GM18526 (cell line): ENCODE results near the gene PIGQ.

Experiments
- POLR2A ChIP-seq: IDR thresholded peaks from 3 replicates; pipeline ENCODE4 v1.6.1; 2011; ENCODE audit not compliant: insufficient read length; ENCODE audit errors: extremely low read depth

The PIGQ gene

DNA sequence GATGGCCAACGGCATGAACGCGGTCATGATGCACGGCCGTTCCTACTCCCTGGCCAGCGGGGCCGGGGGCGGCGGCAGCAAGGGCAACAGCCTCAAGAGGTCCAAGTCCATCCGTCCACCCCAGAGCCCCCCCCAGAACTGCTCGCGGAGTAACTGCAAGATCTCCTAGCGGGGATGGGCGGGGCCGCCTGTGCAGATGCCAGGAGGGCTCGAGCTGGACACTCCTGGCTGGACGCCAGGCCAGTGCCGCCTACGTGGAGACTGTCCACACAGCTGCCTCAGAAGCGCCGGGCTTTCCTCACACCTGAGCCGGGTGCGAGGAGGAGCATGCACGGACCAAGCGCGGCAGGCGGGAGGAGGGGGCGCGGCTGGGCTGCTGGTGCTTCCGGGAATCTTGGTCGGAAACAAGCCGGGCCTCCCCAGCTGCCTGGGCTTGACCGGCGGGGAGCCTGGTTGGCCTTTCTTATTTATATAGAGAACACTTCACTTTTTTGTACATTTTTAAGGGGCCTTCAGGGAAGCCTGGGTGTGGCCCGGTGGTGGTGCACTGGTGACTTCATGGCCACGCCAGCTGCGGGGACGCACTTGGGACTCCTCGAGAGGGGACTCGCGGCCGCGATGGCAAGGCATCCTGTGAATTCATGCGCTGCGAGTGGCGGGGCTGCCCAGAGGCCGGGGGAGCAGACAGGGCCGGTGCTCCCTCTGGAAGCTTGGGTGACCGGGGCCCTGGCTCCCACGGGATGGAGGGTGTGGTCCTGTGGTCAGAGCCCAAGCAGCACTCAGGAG is 57.9 kb downstream of the PIGQ start:
- no peak for TF ChIP-seq POLR2A

DNA sequence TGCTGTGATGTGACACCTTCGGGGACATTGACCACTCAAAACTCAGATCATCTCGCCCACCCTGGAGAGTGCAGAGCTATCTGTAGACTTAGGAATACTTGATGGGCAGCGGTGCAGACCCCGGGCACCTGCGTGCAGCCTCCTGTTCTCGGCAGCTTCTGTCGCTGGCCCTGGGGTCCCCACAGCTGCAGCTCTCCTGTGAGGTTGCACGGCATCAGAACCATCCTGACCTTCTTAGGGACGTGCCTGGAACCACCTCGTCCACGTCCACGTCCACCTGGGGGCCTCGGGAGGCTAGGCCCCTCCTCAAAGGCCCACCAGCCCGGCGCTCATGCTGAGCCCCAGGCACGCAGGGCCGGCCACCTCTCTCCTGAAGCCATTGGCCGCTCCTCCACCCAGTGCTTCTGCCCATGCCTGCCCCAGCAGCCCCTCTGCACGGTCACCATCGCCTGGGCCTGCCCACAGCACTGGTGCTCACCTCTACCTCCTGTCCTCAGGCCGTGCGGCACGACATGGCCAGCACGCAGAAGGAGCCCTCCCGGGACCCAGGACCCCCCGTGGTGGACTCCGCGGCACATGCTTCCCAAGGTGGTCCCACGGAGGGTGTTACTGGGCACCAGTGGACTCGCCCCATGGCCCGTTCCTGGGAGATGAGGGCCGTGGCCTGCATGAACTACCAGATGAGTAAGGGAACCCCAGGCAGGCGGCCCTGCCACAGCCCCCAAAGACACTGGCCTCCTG is 58.7 kb downstream of the PIGQ start:
- no peak for TF ChIP-seq POLR2A

DNA sequence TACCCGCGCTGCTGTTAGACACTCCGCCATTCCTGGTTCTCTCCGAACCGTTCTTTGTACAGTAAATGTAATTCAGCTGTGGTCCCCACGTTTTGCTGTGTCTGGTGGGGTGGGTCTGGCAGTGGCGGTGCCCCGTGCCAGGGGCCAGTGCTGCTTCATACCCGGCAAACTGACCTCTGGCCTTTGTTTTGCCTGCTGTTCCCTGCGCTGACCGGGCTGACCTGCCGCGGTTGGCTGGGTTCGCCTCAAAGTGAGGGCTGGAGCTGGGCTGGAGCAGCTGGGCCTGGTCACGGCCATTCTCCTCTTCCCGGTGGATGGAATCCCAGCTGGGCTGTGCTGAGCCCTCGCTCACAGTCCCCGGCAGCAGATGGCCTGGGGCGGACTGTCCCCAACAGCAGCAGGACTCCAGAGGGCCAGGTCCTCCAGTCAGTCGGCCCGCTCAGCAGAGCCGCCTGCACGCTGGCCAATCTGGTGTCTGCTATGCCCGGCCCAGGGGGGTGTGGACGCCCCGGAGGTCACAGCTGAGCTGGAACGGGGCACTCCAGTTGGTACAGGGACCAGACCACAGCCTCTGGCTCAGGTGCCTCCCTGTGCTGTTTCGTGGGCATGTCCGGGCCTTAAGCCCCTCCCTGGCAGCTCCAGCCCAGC is 59.5 kb downstream of the PIGQ start:
- no peak for TF ChIP-seq POLR2A

DNA sequence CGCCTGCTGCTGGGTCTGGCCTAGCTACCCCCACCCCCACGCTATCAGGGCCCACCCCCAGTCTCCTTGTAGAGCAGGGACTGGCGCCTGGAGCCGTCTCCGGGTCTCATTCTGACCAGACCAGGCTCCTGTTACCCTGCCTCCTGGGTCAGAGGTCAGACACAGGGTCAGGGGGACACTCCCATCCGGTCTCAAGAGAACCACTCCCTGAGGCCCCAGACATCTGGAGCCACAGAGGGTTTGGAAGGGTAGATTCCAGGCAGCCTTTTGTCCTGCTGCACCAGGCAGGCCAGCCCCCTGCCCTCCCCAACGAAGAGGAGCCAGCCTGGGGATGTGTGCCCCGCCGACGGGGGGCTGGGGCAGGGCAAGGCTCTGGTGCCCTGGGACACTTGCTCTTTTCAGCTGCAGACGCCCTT is 60.1 kb downstream of the PIGQ start:
- TF ChIP-seq POLR2A = no peak

DNA sequence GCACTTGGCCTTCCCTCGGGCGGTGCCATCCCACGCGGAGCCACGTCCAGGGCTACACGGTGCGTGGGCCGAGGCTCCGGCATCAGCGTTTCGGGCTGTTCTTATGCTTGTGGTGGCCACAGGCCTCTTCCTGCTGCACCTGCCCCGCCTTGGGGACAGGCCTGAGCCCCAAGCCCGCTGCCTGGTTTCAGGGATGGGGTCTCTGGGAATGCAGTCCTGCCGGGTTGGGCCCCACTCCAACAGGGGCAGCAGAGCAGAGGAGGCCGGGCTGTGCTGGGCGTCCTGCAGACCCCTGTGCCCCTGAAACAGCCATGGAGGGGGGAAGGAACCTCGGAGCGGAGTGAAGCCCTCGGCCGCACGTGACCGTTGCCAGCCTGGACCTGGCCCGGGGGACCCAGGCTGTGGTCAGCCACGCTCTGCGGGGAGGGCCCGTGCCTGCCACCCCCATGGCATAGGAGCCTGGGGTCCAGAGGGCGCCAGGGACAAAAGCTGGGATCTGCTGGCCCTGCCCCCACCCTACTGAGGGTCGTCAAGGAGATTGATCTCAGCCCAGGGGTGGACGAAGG is 60.6 kb downstream of the PIGQ start:
- no peak for TF ChIP-seq POLR2A

DNA sequence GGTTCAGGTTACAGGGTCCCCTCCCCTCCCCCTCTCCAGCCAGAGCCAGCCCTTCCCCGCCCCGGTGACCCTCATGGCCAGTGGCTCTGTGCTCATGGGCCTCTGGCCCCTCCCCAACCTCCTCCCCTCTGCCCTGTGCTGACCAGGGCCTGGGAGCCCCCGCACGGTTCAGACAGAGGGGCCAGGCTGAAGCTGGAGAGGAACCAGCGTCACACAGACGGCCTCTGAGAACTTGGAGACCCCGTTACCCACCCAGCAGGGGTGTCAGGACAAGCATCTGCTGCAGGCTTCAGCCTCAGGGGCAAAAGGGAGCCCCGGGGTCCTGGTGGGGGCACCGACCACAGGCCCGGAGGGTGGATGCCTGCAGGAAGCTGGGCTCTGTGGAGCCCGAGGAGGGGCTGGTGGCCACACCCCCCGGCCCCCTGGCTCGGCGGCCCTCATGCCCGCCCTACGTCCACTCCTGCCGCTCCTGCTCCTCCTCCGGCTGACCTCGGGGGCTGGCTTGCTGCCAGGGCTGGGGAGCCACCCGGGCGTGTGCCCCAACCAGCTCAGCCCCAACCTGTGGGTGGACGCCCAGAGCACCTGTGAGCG is 61.1 kb downstream of the PIGQ start, which contains the start of gene WFIKKN1:
WFIKKN1 (plus strand) TSS at position 171 of the 591 bp plus-strand sequence; CDS start at position 440, 269 bp downstream.
- no peak for TF ChIP-seq POLR2A

DNA sequence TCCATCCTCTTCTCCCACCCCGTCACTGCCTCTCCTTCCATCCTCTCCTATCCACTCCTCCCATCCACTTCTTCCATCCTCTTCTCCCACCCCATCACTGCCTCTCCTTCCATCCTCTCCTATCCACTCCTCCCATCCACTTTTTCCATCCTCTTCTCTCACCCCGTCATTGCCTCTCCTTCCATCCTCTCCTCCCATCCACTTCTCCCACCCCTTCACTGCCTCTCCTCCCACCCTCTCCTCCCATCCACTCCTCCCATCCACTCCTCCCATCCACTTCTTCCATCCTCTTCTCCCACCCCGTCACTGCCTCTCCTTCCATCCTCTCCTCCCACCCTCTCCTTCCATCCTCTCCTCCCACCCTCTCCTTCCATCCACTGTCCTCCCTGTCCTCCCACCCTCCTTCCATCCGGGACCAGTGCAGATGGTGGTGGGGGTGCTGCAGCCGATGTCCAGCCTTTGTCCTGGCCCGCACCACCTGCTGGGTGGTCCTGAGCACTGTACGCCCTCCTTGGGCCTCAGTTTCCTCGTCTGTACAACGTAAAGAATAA is 62.1 kb downstream of the PIGQ start:
- no peak for TF ChIP-seq POLR2A

DNA sequence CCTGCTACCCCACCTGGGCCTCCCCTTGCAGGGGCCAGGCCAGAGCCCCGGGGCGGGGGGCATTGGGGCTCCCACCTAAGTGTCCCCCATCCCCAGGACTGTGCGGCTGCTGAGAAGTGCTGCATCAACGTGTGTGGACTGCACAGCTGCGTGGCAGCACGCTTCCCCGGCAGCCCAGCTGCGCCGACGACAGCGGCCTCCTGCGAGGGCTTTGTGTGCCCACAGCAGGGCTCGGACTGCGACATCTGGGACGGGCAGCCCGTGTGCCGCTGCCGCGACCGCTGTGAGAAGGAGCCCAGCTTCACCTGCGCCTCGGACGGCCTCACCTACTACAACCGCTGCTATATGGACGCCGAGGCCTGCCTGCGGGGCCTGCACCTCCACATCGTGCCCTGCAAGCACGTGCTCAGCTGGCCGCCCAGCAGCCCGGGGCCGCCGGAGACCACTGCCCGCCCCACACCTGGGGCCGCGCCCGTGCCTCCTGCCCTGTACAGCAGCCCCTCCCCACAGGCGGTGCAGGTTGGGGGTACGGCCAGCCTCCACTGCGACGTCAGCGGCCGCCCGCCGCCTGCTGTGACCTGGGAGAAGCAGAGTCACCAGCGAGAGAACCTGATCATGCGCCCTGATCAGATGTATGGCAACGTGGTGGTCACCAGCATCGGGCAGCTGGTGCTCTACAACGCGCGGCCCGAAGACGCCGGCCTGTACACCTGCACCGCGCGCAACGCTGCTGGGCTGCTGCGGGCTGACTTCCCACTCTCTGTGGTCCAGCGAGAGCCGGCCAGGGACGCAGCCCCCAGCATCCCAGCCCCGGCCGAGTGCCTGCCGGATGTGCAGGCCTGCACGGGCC is 62.9 kb downstream of the PIGQ start:
- TF ChIP-seq POLR2A = no peak

DNA sequence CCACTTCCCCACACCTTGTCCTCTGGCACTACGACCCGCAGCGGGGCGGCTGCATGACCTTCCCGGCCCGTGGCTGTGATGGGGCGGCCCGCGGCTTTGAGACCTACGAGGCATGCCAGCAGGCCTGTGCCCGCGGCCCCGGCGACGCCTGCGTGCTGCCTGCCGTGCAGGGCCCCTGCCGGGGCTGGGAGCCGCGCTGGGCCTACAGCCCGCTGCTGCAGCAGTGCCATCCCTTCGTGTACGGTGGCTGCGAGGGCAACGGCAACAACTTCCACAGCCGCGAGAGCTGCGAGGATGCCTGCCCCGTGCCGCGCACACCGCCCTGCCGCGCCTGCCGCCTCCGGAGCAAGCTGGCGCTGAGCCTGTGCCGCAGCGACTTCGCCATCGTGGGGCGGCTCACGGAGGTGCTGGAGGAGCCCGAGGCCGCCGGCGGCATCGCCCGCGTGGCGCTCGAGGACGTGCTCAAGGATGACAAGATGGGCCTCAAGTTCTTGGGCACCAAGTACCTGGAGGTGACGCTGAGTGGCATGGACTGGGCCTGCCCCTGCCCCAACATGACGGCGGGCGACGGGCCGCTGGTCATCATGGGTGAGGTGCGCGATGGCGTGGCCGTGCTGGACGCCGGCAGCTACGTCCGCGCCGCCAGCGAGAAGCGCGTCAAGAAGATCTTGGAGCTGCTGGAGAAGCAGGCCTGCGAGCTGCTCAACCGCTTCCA is 63.7 kb downstream of the PIGQ start:
- no peak for TF ChIP-seq POLR2A
